Glutamatergic neuron (in vitro differentiated cells): Measurements from ENCODE around the gene RASSF8. TPM values are rescaled to one million over a fixed set of nuclear protein-coding genes. Genes with fewer than 3 reads are reported as not detected.

ENCODE experiments used
- DNase-seq: peaks from one replicate; pipeline ENCODE4 v3.0.0; 2022
- H3K27ac Mint-ChIP-seq: one replicate; pipeline ENCODE4 v1.8.0; 2020; ENCODE audit warnings: mild to moderate bottlenecking, mixed read lengths, inconsistent platforms; ENCODE audit not compliant: unreplicated experiment
- H3K27me3 Mint-ChIP-seq: one replicate; pipeline ENCODE4 v1.8.0; 2020; ENCODE audit warnings: mild to moderate bottlenecking, moderate library complexity, mixed read lengths, inconsistent platforms; ENCODE audit not compliant: unreplicated experiment
- H3K36me3 Mint-ChIP-seq: one replicate; pipeline ENCODE4 v1.8.0; 2020; ENCODE audit warnings: mild to moderate bottlenecking, mixed read lengths, inconsistent platforms; ENCODE audit not compliant: unreplicated experiment
- H3K4me1 Mint-ChIP-seq: one replicate; pipeline ENCODE4 v1.8.0; 2020; ENCODE audit warnings: mild to moderate bottlenecking, low read depth, mixed read lengths, inconsistent platforms; ENCODE audit not compliant: unreplicated experiment
- H3K4me3 Mint-ChIP-seq: one replicate; pipeline ENCODE4 v1.8.0; 2020; ENCODE audit warnings: mild to moderate bottlenecking, mixed read lengths, inconsistent platforms; ENCODE audit not compliant: unreplicated experiment
- H3K9me3 Mint-ChIP-seq: one replicate; pipeline ENCODE4 v1.8.0; 2020; ENCODE audit warnings: mild to moderate bottlenecking, moderate library complexity, mixed read lengths, inconsistent platforms; ENCODE audit not compliant: unreplicated experiment
- CTCF ChIP-seq: fragments of 200-600 bp; sonication (generic); IDR thresholded peaks from one replicate; pipeline ENCODE4 v1.5.0; 2021; ENCODE audit not compliant: partially characterized antibody, unreplicated experiment
- total RNA-seq: library from RNA; stranded (reverse); fragmentation: NEBNext Ultra II Directional; extraction: Animal tissue kit (Norgen Biotek cat#: 25700); gene quantifications from one replicate; pipeline ENCODE4 v1.2.1, GENCODE V29; 2021; ENCODE audit not compliant: unreplicated experiment

Gene RASSF8
- total RNA-seq, 1 donor from 2014 or later = 41.3 TPM

- TF ChIP-seq CTCF = no peak
- Mint-ChIP-seq H3K4me3 (peak overlapping the region; percentile 87), H3K4me1 (peaks cover 27% of the 10 kb centered on the region), H3K36me3 (no peaks in the 10 kb centered on the region), H3K27me3 (peaks cover 27% of the 10 kb centered on the region), H3K9me3 (peaks cover 12% of the 10 kb centered on the region), H3K27ac (no peak overlapping the region)
- DNase-seq = peak; percentile 36
These were observed 164.4 kb downstream of the RASSF8 start for GRCh38 chr12:26122681-26123481.

- Mint-ChIP-seq H3K4me1 (peaks cover 22% of the 10 kb centered on the region), H3K9me3 (peaks cover 12% of the 10 kb centered on the region), H3K36me3 (no peaks in the 10 kb centered on the region), H3K27ac (no peak overlapping the region), H3K4me3 (peak overlapping the region; percentile 95), H3K27me3 (peaks cover 27% of the 10 kb centered on the region)
- no peak for DNase-seq
- TF ChIP-seq CTCF = no peak
These were observed 165.0 kb downstream of the RASSF8 start for GRCh38 chr12:26123482-26123980.

GRCh38 chr12:26124446-26125399 is 166.2 kb downstream of the RASSF8 start, which contains the start of gene BHLHE41:
BHLHE41 (minus strand) TSS chr12:26125037; CDS start chr12:26124779, 258 bp downstream.
- no peaks in the 10 kb centered on the region for H3K36me3 Mint-ChIP-seq
- peak; percentile 62 for DNase-seq
- peak within 1 kb of the TSS; percentile 95 for H3K4me3 Mint-ChIP-seq
- TF ChIP-seq CTCF = no peak
- peaks cover 12% of the 10 kb centered on the region for H3K9me3 Mint-ChIP-seq
- peaks cover 18% of the 10 kb centered on the region for H3K4me1 Mint-ChIP-seq
- peak within 1 kb of the TSS; percentile 77 for H3K27ac Mint-ChIP-seq
- H3K27me3 Mint-ChIP-seq = peaks cover 27% of the 10 kb centered on the region

GRCh38 chr12:26125400-26126339 is 167.2 kb downstream of the RASSF8 start:
- Mint-ChIP-seq H3K4me1 (peaks cover 18% of the 10 kb centered on the region), H3K27ac (peak overlapping the region; percentile 77), H3K27me3 (peaks cover 27% of the 10 kb centered on the region), H3K9me3 (peaks cover 12% of the 10 kb centered on the region), H3K4me3 (peak overlapping the region; percentile 95), H3K36me3 (no peaks in the 10 kb centered on the region)
- peak; percentile 76 for DNase-seq
- TF ChIP-seq CTCF = no peak
